Measurements from ENCODE around the gene HADHB.
"Not testable (repeated sequence)": the region's sequence is repeated elsewhere in the genome, so short reads cannot be mapped to it uniquely, and the experiment has no call there.

HADHB gene

DNA sequence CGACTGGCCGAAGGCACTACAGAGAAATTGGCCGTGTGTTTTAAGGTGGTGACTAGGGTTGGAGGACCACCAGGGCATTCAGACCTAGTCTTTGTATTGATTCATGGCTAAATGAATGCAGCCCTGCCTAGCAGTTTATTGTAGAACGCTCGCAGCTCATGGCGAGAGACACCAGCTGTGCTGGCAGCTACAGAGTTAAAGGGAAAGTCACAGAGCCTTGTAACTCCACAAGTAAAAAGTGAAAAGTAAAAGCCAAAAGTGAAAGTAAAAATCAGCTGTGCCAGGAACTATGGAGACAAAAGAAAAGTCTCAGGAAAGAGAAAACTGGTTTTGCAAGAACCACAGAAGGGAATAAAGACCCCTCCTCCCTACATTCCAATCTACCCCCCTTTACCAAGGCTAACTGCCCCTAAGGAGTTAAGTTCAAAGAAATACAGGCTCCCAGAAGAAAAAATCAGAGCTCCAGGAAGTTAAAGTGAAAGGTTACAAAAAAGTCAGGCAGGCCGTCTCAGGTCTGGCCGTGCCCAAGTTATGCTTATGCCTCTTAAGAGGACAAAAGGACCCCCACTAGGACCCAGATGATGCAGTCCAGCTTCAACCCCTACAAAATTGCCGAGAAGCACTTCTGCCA is 54.8 kb downstream of the HADHB start:
- peak; percentile 71 for DNase-seq (ENCODE audit: low read depth)
- TF ChIP-seq, protein P1, sequence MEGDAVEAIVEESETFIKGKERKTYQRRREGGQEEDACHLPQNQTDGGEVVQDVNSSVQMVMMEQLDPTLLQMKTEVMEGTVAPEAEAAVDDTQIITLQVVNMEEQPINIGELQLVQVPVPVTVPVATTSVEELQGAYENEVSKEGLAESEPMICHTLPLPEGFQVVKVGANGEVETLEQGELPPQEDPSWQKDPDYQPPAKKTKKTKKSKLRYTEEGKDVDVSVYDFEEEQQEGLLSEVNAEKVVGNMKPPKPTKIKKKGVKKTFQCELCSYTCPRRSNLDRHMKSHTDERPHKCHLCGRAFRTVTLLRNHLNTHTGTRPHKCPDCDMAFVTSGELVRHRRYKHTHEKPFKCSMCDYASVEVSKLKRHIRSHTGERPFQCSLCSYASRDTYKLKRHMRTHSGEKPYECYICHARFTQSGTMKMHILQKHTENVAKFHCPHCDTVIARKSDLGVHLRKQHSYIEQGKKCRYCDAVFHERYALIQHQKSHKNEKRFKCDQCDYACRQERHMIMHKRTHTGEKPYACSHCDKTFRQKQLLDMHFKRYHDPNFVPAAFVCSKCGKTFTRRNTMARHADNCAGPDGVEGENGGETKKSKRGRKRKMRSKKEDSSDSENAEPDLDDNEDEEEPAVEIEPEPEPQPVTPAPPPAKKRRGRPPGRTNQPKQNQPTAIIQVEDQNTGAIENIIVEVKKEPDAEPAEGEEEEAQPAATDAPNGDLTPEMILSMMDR (IDR thresholded peaks at IDR 0.05; ENCODE audit: low read length, missing control alignments), result no peak
- peak overlapping the region; percentile 58 for H3K4me3 ChIP-seq (replicated peaks; ENCODE audit: low read depth, low read length)

DNA sequence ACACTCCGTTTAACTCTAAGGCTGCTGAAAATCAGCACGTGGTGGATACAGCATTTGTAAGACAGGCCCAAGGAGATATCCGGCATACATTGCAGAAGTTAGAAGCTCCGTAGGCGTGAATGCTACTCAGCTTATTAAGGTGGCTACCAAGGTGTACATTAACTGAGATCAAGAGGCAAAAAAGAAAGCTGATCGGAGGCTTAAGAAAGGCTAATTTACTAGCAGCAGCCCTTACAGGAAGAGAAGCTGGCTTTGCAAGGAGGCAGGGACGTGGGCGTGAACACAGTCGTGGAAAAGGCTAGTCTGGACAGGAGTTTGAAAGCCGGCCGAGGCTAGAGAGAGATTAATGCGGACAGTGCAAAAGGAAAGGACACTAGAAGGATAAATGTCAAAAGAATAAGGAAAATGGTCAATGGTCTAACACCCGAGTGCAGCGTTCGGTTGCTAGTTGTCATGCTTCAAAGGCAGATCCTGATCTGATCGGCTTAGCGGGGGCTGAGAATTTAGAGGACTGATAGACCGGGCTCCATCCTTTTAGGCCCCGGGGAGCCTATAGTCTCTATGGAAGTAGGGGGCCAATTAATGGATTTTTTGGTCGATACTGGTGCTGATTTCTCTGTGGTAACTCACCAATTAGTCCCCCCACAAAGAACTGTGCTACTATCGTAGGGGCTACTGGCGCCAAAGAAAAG is 55.6 kb downstream of the HADHB start:
- peak; percentile 45 for DNase-seq (ENCODE audit: low read depth)
- TF ChIP-seq, protein P1 (IDR thresholded peaks at IDR 0.05; ENCODE audit: low read length, missing control alignments), result no peak
- H3K4me3 ChIP-seq (replicated peaks; ENCODE audit: low read depth, low read length), result peak overlapping the region; percentile 58

DNA sequence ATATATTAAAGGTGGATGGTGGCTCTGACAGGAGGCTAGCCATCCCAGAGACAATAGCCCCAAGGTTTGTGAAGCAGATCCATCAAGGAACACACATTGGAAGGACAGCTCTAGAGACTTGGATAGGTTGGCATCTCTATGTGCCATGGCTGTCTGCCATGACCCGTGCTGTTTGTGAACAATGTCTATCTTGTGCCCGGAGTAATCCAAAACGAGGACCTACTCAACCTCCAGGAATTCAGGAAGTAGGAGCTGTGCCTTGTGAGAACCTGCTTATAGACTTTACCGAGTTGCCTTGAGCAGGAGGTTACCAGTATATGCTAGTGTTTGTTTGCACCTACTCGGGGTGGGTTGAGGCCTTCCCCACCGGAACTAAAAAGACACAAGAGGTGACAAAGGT is 58.1 kb downstream of the HADHB start:
- TF ChIP-seq, protein P1 (IDR thresholded peaks at IDR 0.05; ENCODE audit: low read length, missing control alignments), result no peak
- no peak for DNase-seq (ENCODE audit: low read depth)
- no peak overlapping the region for H3K4me3 ChIP-seq (replicated peaks; ENCODE audit: low read depth, low read length)

DNA sequence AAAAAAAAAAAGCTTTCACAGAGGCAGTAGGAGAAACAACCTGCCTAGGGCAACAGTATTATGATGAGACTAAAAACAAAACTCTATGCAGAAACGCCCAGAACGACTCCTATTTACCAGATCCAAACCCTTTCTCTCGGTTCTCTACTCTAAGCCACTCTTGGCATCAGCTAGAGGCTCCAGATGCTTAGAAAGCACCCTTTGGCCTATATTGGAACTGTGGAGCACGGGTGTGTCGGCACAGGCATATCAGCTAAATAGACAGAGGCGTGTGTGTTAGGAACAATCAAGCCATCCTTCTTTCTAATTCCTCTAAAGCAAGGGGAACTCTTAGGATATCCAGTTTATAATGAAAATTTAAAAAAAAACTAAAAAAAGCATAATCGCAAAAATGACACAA is 60.4 kb downstream of the HADHB start:
- DNase-seq (ENCODE audit: low read depth); H3K4me3 ChIP-seq (replicated peaks; ENCODE audit: low read depth, low read length): not testable (repeated sequence)

DNA sequence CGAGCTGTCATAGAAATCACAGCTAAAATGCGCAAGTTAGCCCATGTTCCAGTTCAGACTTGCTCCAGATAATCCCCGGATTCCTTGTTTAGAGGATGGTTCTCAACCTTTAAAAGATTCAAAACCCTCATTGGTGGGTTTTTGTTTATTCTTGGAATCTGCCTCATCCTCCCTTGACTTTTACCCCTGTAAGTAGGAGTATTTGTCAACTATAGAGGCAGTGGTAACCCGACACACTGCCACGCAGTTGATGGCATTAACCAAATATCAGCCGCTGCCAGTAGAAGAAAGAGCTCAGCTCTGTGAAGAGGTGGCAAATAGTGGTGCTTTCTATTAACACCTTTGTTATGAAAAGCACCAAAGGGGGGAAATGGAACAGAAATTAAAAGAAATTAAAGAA is 60.8 kb downstream of the HADHB start:
- H3K4me3 ChIP-seq (replicated peaks; ENCODE audit: low read depth, low read length), result no peak overlapping the region
- no peak for DNase-seq (ENCODE audit: low read depth)
- TF ChIP-seq, protein P1 (IDR thresholded peaks at IDR 0.05; ENCODE audit: low read length, missing control alignments), result no peak

DNA sequence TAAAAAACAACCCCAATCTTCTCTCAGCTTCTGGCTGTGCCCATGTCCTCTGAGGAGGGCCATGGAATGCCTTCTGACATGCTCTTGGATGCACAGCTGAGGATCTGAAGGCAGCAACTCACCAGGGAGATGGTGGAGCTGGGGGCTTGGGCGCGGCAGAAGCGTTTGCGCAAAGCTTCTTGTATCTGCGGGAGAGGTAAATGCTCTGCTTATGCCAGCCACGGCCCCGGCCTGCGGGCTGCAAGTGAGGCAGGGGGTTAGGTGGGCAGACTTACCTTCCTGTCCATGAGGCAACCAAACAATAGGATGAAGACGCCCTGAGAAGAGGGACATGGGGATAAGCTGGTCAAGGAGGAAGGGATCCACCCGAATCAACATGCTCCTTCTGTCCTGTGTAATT is 65.2 kb downstream of the HADHB start:
- H3K4me3 ChIP-seq (replicated peaks; ENCODE audit: low read depth, low read length), result no peak overlapping the region
- no peak for DNase-seq (ENCODE audit: low read depth)
- TF ChIP-seq, protein P1 (IDR thresholded peaks at IDR 0.05; ENCODE audit: low read length, missing control alignments), result no peak

DNA sequence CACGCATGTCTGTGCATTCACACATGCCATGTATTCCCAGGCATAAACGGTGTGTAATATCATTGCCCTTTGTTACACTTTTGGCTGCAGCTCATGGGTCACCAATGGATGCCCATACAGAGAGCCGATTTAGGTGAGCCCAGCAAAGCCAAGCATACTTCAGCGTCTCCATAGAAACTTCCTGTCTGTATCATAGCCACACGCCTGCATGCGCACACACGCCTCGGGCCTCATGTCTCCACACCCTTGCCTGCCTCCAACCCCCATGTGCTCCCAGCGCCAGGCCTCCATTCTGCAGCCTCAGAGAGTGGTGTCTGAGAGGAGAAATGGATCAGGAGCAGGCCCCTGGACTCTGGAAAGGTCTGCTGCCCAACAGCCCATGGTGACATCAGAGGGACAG is 67.7 kb downstream of the HADHB start:
- no peak overlapping the region for H3K4me3 ChIP-seq (replicated peaks; ENCODE audit: low read depth, low read length)
- DNase-seq (ENCODE audit: low read depth), result no peak
- TF ChIP-seq, protein P1 (IDR thresholded peaks at IDR 0.05; ENCODE audit: low read length, missing control alignments), result no peak

All from fibroblast of pulmonary artery (primary cell).